PC-3 (cell line): ENCODE measurements around the gene MMP14.

Experiments
- CTCF ChIP-seq: fragments of 300-600 bp; sonication (generic); conservative IDR thresholded peaks from 2 replicates; pipeline ENCODE4 v1.5.1; 2017; ENCODE audit warnings: antibody characterized with exemption, low read depth, mild to moderate bottlenecking, low read length
- EZH2 ChIP-seq: fragments of 300-600 bp; sonication (generic); IDR thresholded peaks from one replicate; pipeline ENCODE4 v1.6.1; 2017; ENCODE audit warnings: antibody characterized with exemption, mild to moderate bottlenecking, low read length; ENCODE audit not compliant: unreplicated experiment
- EZH2phosphoT487 ChIP-seq: fragments of 300-600 bp; sonication (generic); IDR thresholded peaks from 2 replicates; pipeline ENCODE4 v1.6.1; 2018; ENCODE audit warnings: mild to moderate bottlenecking, antibody characterized with exemption, low read length, borderline replicate concordance

- no peak for TF ChIP-seq EZH2phosphoT487
- TF ChIP-seq CTCF: no peak
- no peak for TF ChIP-seq EZH2
Measured at GRCh38 chr14:22820731-22821130, 15.7 kb upstream of the MMP14 start.
